ENCODE data around the gene SMURF1. TPM values are rescaled to one million over a fixed set of nuclear protein-coding genes. Genes with fewer than 3 reads are reported as not detected.

SMURF1 gene
- total RNA-seq, 3 donors from 2014 or later (not counting 1 experiment from before 2014, with no cell fraction given): 33.3 to 34.7 (median 34.2) TPM

DNA sequence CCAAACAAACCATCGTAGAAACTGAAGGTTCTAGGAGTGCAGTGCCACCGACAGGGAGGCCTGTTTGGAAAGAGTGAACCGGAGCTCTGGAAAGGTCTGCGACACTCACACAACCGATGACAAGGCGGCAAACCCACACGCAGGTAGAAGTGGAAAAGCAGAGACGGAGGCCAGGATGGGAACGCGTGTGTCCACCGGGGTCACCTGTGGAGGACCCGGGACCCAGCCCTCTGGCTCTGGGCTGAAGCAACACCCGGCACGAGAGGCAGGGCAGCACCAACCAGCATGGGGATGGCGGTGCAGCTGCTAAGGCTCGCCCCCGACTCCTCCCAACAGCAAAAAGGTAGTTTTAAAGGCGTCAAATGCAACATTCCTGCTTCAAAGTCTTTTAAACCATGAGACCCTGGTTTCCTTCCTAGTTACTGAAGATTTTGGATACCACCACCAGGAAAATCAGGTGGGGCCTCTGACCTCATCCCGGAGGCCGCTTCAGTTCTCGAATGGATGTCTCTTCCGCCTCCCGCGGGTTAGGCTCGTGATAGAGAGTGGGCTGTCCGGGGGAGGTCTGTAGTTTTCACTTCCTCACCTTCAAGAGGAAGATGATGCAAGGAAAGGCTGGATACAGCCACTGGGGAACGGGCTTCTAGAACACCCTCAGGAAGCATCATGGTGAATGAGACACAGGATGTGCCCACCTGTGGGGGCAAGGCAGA lies 115.5 kb downstream of the SMURF1 start:
- Histone ChIP-seq H3K27ac (ENCODE audit: low read length) (no peak overlapping the region), H3K27me3 (ENCODE audit: control insufficient read depth, insufficient read depth, low read length) (no peaks in the 10 kb centered on the region), H3K36me3 (ENCODE audit: control insufficient read depth, insufficient read depth, low read length) (peaks cover 38% of the 10 kb centered on the region), H3K4me3 (ENCODE audit: low read length) (no peak overlapping the region), H3K4me1 (ENCODE audit: control insufficient read depth, insufficient read depth, low read length) (no peaks in the 10 kb centered on the region), H3K9me3 (ENCODE audit: control insufficient read depth, insufficient read depth, low read length) (no peaks in the 10 kb centered on the region)
- no peak for DNase-seq
- no peaks in the 10 kb centered on the region for H3K36me3 Mint-ChIP-seq
- TF ChIP-seq, protein P1, sequence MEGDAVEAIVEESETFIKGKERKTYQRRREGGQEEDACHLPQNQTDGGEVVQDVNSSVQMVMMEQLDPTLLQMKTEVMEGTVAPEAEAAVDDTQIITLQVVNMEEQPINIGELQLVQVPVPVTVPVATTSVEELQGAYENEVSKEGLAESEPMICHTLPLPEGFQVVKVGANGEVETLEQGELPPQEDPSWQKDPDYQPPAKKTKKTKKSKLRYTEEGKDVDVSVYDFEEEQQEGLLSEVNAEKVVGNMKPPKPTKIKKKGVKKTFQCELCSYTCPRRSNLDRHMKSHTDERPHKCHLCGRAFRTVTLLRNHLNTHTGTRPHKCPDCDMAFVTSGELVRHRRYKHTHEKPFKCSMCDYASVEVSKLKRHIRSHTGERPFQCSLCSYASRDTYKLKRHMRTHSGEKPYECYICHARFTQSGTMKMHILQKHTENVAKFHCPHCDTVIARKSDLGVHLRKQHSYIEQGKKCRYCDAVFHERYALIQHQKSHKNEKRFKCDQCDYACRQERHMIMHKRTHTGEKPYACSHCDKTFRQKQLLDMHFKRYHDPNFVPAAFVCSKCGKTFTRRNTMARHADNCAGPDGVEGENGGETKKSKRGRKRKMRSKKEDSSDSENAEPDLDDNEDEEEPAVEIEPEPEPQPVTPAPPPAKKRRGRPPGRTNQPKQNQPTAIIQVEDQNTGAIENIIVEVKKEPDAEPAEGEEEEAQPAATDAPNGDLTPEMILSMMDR (IDR thresholded peaks at IDR 0.05): no peak
- 94% methylated on average over 27 of the region's 27 CpGs for WGBS (ENCODE audit: insufficient coverage)
- peak overlapping the region in 1 of 2 donors; percentile 47 for H3K27ac Mint-ChIP-seq
- intact Hi-C loops (cut with micrococcal nuclease): no loop called here
- no peak for ATAC-seq
- no peaks in the 10 kb centered on the region for H3K9me3 Mint-ChIP-seq
- no peaks in the 10 kb centered on the region for H3K27me3 Mint-ChIP-seq (ENCODE audit: low read depth in 2 of 2)
- H3K4me3 Mint-ChIP-seq: no peak overlapping the region
- H3K4me1 Mint-ChIP-seq: peaks cover 0 to 4% of the 10 kb centered on the region in 2 donors

- Mint-ChIP-seq H3K9me3 (no peaks in the 10 kb centered on the region), H3K36me3 (no peaks in the 10 kb centered on the region), H3K4me3 (no peak overlapping the region), H3K27me3 (ENCODE audit: low read depth in 2 of 2) (no peaks in the 10 kb centered on the region), H3K27ac (peak overlapping the region in 1 of 2 donors; percentile 57), H3K4me1 (peaks cover 0 to 4% of the 10 kb centered on the region in 2 donors)
- TF ChIP-seq, protein P1 (IDR thresholded peaks at IDR 0.05): no peak
- peaks cover 35% of the 10 kb centered on the region for H3K36me3 ChIP-seq (ENCODE audit: control insufficient read depth, insufficient read depth, low read length)
- H3K4me1 ChIP-seq (ENCODE audit: control insufficient read depth, insufficient read depth, low read length): no peaks in the 10 kb centered on the region
- H3K27me3 ChIP-seq (ENCODE audit: control insufficient read depth, insufficient read depth, low read length): no peaks in the 10 kb centered on the region
- H3K9me3 ChIP-seq (ENCODE audit: control insufficient read depth, insufficient read depth, low read length): no peaks in the 10 kb centered on the region
- WGBS (ENCODE audit: insufficient coverage): 97% methylated on average over 20 of the region's 20 CpGs
- intact Hi-C loops (cut with micrococcal nuclease): no loop called here
- H3K4me3 ChIP-seq (ENCODE audit: low read length): no peak overlapping the region
- no peak for ATAC-seq
- no peak for DNase-seq
- H3K27ac ChIP-seq (ENCODE audit: low read length): no peak overlapping the region
Observed at GRCh38 chr7:99027841-99028240, 116.1 kb downstream of the SMURF1 start.

DNA sequence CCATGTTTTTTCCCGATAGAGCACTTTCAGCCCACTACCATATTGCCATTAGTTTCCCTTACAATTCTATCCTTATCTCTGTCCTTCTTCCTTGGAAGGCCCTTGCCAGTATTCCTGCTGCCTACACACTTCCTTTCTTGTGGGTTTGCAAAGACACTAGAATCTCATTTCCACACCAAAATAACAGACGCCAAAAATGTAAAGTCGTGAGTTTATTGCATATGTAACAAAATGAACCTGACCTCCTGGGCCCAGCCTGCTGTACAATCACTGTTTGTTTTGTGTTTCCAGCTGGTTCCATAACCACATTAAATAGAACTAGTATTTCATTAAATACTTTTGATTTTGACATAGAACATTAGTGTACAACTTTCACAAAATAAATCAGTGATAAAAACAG lies 116.7 kb downstream of the SMURF1 start:
- Mint-ChIP-seq H3K27me3 (ENCODE audit: low read depth in 2 of 2) (no peaks in the 10 kb centered on the region), H3K27ac (peak overlapping the region; percentile 13 to 57)
- TF ChIP-seq, protein P1 (IDR thresholded peaks at IDR 0.05): no peak

GRCh38 chr7:99024066-99024465 lies 119.8 kb downstream of the SMURF1 start:
- TF ChIP-seq, protein P1 (IDR thresholded peaks at IDR 0.05): no peak
- no peaks in the 10 kb centered on the region for H3K27me3 Mint-ChIP-seq (ENCODE audit: low read depth in 2 of 2)
- H3K9me3 ChIP-seq (ENCODE audit: control insufficient read depth, insufficient read depth, low read length): no peaks in the 10 kb centered on the region
- no peak overlapping the region for H3K27ac ChIP-seq (ENCODE audit: low read length)
- H3K36me3 Mint-ChIP-seq: no peaks in the 10 kb centered on the region
- no peak for ATAC-seq
- H3K4me3 ChIP-seq (ENCODE audit: low read length): no peak overlapping the region
- no peaks in the 10 kb centered on the region for H3K27me3 ChIP-seq (ENCODE audit: control insufficient read depth, insufficient read depth, low read length)
- H3K36me3 ChIP-seq (ENCODE audit: control insufficient read depth, insufficient read depth, low read length): peaks cover 15% of the 10 kb centered on the region
- H3K9me3 Mint-ChIP-seq: no peaks in the 10 kb centered on the region
- peaks cover 0 to 4% of the 10 kb centered on the region in 2 donors for H3K4me1 Mint-ChIP-seq
- DNase-seq: no peak
- intact Hi-C loops (cut with micrococcal nuclease): no loop called here
- peak overlapping the region; percentile 24 to 42 for H3K27ac Mint-ChIP-seq
- H3K4me3 Mint-ChIP-seq: no peak overlapping the region
- H3K4me1 ChIP-seq (ENCODE audit: control insufficient read depth, insufficient read depth, low read length): no peaks in the 10 kb centered on the region

More for the DNA sequence above, 116.7 kb downstream of the SMURF1 start:
- 88% methylated on average over 3 of the region's 3 CpGs for WGBS (ENCODE audit: insufficient coverage)
- intact Hi-C loops (cut with micrococcal nuclease): no loop called here
- Histone ChIP-seq H3K4me3 (ENCODE audit: low read length) (no peak overlapping the region), H3K27ac (ENCODE audit: low read length) (no peak overlapping the region), H3K9me3 (ENCODE audit: control insufficient read depth, insufficient read depth, low read length) (no peaks in the 10 kb centered on the region), H3K4me1 (ENCODE audit: control insufficient read depth, insufficient read depth, low read length) (no peaks in the 10 kb centered on the region), H3K27me3 (ENCODE audit: control insufficient read depth, insufficient read depth, low read length) (no peaks in the 10 kb centered on the region), H3K36me3 (ENCODE audit: control insufficient read depth, insufficient read depth, low read length) (peaks cover 32% of the 10 kb centered on the region)
- H3K36me3 Mint-ChIP-seq: no peaks in the 10 kb centered on the region
- no peak for ATAC-seq
- H3K4me1 Mint-ChIP-seq: peaks cover 0 to 4% of the 10 kb centered on the region in 2 donors
- no peak overlapping the region for H3K4me3 Mint-ChIP-seq
- no peak for DNase-seq
- H3K9me3 Mint-ChIP-seq: no peaks in the 10 kb centered on the region
